OCI-LY7 (cell line): Measurements from ENCODE around the gene GID4.

Source experiments
- CTCF ChIP-seq: fragments of 200-600 bp; sonication (generic); conservative IDR thresholded peaks from 2 replicates; pipeline ENCODE4 v1.5.1; 2014; ENCODE audit warnings: mild to moderate bottlenecking, antibody characterized with exemption, low read length, moderate library complexity, mixed read lengths
- EZH2phosphoT487 ChIP-seq: fragments of 200-600 bp; sonication (generic); IDR thresholded peaks from 2 replicates; pipeline ENCODE4 v1.6.1; 2018; ENCODE audit warnings: low read depth, borderline replicate concordance, mild to moderate bottlenecking, mixed run types, antibody characterized with exemption, low read length, moderate library complexity, mixed read lengths

DNA sequence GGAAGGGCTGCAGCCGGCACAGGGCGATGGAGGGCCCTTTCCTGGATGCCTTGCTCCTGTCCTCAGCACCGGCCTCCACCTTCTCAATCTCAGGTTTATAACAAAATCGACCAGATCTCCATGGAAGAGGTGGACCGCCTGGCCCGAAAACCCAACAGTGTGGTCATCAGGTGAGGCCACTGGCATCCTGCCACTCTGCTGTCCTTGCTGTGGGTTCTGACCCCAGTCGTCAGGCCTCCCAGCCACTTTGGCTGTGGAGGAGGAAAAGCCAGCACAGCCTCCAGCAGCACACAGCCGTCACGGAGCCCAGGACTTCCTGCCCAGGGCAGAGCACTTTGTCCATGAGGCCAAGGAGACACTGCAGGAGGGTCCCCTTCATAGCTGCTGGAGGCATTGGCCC lies 62.6 kb downstream of the GID4 start:
- TF ChIP-seq CTCF: no peak
- TF ChIP-seq EZH2phosphoT487: no peak
